ENCODE results near the gene GRM4.

The GRM4 gene

DNA sequence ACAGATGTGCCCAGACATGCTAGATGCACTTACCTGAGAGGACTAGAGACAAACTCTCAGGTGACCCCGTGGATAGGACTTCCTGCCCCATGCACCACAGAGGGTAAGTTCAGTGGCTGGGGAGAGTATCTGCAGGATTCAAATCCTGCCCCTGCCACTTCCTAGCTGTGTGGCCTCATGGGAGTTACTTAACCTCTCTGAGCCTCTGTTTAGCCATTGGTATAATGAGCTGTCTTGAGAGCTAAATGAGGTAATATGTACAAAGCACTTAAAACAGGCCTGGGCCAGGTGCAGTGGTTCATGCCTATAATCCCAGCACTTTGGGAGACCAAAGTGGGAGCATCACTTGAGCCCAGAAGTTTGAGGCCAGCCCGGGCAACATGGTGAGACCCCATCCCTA, 59.3 kb downstream of the GRM4 start:
- DNase-seq (ENCODE audit: low read depth in 1 of 2, low spot score in 1 of 2): no peak

DNA sequence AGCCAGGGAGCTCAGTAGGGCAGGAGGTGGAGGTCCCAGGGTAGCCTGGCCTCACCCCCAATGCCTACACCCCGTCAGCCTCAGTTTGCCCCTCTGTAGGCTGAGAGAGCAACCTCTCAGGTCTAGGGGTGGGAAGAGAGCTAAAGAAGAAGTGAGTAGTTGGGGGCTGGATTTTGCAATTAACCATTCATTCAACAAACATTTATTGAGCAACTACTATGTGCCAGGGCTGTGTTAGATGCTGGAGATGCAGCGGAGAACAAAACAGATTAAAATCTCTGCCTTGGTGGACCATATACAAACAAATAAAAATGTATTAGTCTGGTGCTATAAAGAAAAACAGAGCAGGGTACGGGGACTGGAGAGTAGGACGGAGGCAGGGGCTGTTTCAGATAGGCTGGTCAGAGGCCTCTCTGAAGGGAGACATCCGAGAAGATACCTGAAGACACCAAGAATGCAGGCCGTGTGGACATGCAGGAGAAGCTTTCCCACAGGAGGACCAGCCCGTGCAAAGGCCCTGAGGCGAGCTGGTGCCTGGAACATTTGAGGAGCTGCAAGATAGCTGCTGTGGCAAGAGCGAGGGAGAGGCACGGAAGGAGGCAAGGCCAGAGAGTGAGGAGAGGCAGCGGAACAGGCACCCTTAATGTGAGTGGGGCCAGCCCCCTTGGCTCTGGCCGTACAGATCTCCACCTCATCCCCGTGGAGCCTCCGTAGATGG, 60.3 kb downstream of the GRM4 start:
- DNase-seq (ENCODE audit: low read depth in 1 of 2, low spot score in 1 of 2): no peak

DNA sequence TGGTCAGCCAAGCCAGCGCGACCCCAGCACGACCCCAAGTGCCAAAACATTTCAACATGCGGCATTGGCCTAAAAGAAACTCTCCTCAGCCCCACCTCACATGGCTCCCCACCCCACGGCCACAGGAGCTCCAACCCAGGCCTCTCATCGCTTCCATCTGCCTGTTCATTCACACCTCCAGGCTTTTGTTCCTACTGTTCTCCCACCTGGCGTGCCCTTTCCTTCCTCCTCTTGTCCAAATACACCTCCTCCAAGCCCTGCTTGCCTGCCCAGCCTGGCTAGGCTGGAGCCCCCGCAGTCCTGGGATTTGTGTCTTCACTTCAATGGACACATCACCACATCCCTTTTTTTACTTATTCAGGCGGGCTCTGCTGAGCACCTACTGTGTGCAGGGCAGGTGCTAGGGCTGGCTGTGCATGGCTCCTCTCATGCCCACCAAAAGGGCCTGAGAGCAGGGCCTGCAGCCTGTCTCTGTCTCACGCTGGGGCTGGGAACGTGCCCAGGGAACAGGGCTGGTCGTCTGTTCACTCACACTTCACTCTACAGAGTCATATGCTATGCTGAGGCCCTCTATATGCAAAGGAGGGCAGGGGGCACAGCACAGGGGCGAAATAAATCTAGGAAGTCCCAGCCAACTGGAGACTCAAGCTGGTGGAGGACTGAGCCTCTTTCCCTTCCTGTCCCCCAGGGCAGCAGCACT, 61.1 kb downstream of the GRM4 start:
- DNase-seq (ENCODE audit: low read depth in 1 of 2, low spot score in 1 of 2): no peak

DNA sequence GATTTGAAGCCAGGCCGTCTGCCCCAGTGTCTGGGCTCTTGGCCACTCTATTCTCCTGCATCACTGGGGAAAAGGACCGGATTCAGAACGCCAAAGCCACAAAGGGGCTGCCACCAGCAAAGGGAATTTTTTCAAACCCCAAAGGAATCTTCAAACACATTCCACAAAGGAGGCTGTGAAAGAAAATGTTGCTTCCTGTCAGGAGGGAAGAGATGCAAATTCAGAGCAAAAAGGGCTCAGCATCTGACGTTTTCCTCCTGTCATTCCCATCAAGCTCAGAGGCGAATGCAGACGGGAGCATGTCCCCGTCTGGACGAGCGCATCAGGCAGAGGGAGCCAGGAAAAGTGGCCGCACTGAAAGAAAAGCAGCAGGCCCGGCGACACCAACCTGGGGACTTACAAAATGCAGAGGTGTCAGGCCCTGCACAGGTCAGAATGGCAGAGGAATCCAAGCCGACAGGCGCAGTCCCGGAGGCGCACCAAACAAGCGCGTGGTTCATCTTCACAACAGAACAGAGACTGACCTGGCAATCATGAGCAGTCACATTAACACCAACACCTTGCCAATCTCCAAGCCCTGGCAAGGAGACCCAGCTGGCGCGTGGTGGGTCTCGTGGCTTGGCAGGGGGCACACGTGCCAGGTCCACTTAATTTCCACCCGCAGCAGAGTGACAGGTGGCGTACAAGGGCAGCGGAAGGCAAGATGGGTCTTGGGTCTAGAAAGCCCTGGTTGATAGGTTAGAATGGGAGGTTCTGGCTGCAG, 62.8 kb downstream of the GRM4 start:
- DNase-seq (ENCODE audit: low read depth in 1 of 2, low spot score in 1 of 2): no peak

DNA sequence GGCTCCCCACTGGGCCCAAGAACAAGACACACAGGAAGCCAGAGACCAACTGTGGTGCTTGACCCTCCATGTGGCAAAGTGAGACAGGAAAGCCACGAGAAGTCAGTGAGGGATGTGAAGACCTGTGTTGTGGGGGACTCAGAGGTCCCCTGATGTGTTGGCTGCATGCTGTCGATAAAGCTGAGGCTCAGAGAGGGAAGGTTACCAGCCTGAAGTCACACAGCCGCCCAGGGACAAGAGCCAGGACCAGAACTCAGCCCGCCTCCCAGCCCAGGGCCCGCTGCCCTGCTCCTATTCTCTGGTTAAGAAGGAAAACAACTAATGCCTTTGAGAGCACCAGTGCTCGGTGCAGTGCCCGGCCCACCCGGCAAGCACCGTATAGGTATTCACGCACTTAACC, 63.5 kb downstream of the GRM4 start:
- no peak for DNase-seq (ENCODE audit: low read depth in 1 of 2, low spot score in 1 of 2)

DNA sequence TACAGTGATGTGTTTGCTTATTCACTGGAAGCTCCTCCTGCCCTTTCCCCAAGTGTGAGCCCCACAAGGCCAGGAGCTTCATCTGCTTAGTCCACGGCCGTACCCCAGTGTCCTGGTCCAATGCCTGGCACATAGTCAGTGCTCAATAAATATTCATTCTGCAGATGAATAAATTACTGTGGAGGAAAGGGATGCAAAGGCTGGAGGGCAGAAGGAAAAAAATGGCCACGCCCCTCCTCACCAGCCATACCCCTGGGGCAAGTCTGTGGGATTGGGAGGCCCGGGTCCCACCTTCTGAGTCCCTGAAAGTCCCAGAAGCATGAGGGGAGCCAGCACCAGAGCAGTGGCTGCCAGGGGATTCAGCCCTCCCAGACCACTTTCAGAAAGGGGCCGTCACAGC, 65.5 kb downstream of the GRM4 start:
- no peak for DNase-seq (ENCODE audit: low read depth in 1 of 2, low spot score in 1 of 2)

DNA sequence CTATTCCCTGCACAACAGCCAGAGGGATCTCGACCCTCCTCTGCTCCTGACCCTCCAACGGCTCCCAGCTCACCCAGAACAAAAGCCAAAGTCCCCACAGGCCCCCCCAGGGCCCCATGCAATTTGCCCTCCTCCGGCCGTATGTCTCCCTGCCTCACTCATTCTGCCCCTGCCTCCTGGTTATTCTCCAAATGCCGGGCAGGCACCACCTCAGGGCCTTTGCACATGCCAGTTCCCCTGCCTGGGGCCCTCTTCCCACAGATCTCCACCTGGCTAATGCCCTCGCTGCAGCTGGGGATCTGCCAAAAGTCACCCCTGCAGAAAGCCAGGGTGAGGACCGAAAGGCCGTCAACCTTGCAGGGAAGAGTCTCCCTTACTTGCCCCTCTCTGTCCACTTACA, 66.0 kb downstream of the GRM4 start:
- no peak for DNase-seq (ENCODE audit: low read depth in 1 of 2, low spot score in 1 of 2)

GRCh38 chr6:34075906-34076305, 70.0 kb downstream of the GRM4 start:
- no peak for DNase-seq (ENCODE audit: low read depth in 1 of 2, low spot score in 1 of 2)

GRCh38 chr6:34074064-34074742, 71.7 kb downstream of the GRM4 start:
- DNase-seq (ENCODE audit: low read depth in 1 of 2, low spot score in 1 of 2): no peak

GRCh38 chr6:34073540-34073939, 72.3 kb downstream of the GRM4 start:
- DNase-seq (ENCODE audit: low read depth in 1 of 2, low spot score in 1 of 2): no peak

GRCh38 chr6:34072727-34073126, 73.2 kb downstream of the GRM4 start:
- DNase-seq (ENCODE audit: low read depth in 1 of 2, low spot score in 1 of 2): no peak

GRCh38 chr6:34071884-34072379, 74.0 kb downstream of the GRM4 start:
- DNase-seq (ENCODE audit: low read depth in 1 of 2, low spot score in 1 of 2): no peak

- no peak for DNase-seq (ENCODE audit: low read depth in 1 of 2, low spot score in 1 of 2)
These were observed 74.6 kb downstream of the GRM4 start for GRCh38 chr6:34071136-34071883.

- DNase-seq (ENCODE audit: low read depth in 1 of 2, low spot score in 1 of 2): no peak
These were observed 75.4 kb downstream of the GRM4 start for GRCh38 chr6:34070315-34071135.

DNA sequence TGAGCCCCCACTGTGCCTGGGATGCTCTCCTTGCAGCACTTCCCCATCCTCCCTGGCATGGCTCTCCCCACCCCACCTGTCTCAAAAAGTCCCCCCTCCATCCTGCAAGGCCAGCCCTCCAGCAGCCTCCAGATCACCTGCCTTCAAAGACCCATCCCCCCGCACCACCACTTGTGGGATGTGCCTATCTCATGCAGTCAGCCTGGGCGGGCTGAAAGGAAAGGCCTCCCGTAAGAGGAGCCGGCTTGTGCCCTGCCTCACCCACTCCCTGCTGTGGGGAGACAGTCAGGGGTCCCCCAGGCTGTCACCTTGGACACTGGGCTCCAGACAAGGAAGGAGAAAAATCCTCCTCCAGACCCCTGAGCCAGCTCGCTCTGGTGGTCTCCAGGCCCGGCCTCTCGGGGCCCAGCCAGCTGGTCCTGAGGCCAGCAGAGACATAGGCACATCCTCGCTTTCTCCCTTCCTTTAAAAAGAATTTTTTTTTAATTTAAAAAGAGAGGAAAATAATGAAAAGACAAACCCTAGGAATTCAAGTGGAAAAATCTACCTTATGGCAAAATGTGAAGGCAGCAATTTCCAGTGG, 77.3 kb downstream of the GRM4 start:
- DNase-seq (ENCODE audit: low read depth in 1 of 2, low spot score in 1 of 2): no peak

DNA sequence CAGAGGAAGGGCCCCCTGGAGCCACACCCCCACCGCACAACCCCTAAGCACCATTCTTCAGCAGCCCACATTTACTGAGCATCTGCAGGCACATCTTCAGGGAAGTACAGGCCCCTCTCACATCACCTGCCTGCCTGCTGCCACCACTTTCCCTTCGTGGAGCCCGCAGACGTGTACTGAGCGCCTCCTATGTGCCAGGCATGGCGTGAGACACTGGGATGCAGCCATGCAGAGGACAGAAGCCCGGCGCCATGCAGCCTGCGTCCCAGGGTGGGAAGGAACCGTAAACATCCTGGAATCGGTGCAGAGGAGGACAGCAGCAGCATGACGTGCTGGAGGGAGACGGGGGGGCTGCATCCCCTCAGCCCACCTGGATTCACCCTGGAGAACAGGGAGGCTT, 78.1 kb downstream of the GRM4 start:
- no peak for DNase-seq (ENCODE audit: low read depth in 1 of 2, low spot score in 1 of 2)

GRCh38 chr6:34066772-34067770, 78.8 kb downstream of the GRM4 start:
- DNase-seq (ENCODE audit: low read depth in 1 of 2, low spot score in 1 of 2): no peak

DNA sequence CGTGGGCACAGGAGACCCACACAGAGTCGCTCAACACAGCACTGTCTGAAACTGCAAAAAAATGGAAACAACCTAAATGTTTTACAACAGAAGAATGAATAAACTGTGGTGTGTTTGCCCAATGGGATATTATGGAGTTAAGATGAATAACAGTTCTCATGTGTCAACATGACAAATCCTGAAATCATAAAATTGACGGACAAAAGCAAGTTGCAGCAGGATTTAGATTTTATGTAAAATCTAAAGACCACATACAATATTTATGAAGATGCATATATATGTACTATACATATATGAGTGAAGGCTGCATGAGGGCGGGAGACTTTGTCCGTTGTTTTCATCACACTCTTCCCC, 79.7 kb downstream of the GRM4 start:
- no peak for DNase-seq (ENCODE audit: low read depth in 1 of 2, low spot score in 1 of 2)
